Renal cortex interstitium (tissue), 15 donors: ENCODE data around the gene PAK2. TPM values are rescaled to one million over a fixed set of nuclear protein-coding genes. Genes with fewer than 3 reads are reported as not detected.
A peak's percentile ranks its signal among the peaks of the same experiment; 100 is the strongest.

ENCODE experiments used
- DNase-seq, 11 donors: peaks; one replicate each; pipeline ENCODE4 v3.0.0-alpha.2; 2013; ENCODE audit warnings: low read depth in 9 of 11, low spot score in 4 of 11; ENCODE audit errors: extremely low read depth in 1 of 11
- long read RNA-seq, 16 experiments: transcript quantifications; one replicate each; lab custom pipeline, GENCODE V29; 2026
- polyA plus RNA-seq, 3 donors: library from polyadenylated mRNA; unstranded; fragments of 120-200 nt; gene quantifications; one replicate each; pipeline ENCODE4 v1.2.1, GENCODE V29; 2013; ENCODE audit not compliant: insufficient read length in 3 of 3

Gene PAK2
- polyA plus RNA-seq, result 10 to 100 TPM; 60.8 to 88.7 (median 82.6) TPM
- long read RNA-seq, donor 1, full-length matches to known transcripts, result 5 of 16 reads
- long read RNA-seq, donor 1, partial matches to known transcripts, result 11 of 16 reads
- long read RNA-seq, donor 1, other reads (novel, unspliced or antisense), result 0 of 16 reads
- long read RNA-seq, donor 2, full-length matches to known transcripts, result 4 of 24 reads
- long read RNA-seq, donor 2, partial matches to known transcripts, result 20 of 24 reads
- long read RNA-seq, donor 2, other reads (novel, unspliced or antisense), result 0 of 24 reads
- long read RNA-seq, donor 3, full-length matches to known transcripts, result 10 of 29 reads
- long read RNA-seq, donor 3, partial matches to known transcripts, result 19 of 29 reads
- long read RNA-seq, donor 3, other reads (novel, unspliced or antisense), result 0 of 29 reads
- long read RNA-seq, donor 4, full-length matches to known transcripts, result 6 of 6 reads
- long read RNA-seq, donor 4, partial matches to known transcripts, result 0 of 6 reads
- long read RNA-seq, donor 4, other reads (novel, unspliced or antisense), result 0 of 6 reads
- long read RNA-seq, donor 5, result 0 reads
- long read RNA-seq, donor 6, full-length matches to known transcripts, result 7 of 14 reads
- long read RNA-seq, donor 6, partial matches to known transcripts, result 7 of 14 reads
- long read RNA-seq, donor 6, other reads (novel, unspliced or antisense), result 0 of 14 reads
- long read RNA-seq, donor 7, full-length matches to known transcripts, result 3 of 15 reads
- long read RNA-seq, donor 7, partial matches to known transcripts, result 12 of 15 reads
- long read RNA-seq, donor 7, other reads (novel, unspliced or antisense), result 0 of 15 reads
- long read RNA-seq, donor 8, result 0 reads
- long read RNA-seq, donor 9, full-length matches to known transcripts, result 12 of 26 reads
- long read RNA-seq, donor 9, partial matches to known transcripts, result 14 of 26 reads
- long read RNA-seq, donor 9, other reads (novel, unspliced or antisense), result 0 of 26 reads
- long read RNA-seq, donor 10, full-length matches to known transcripts, result 7 of 7 reads
- long read RNA-seq, donor 10, partial matches to known transcripts, result 0 of 7 reads
- long read RNA-seq, donor 10, other reads (novel, unspliced or antisense), result 0 of 7 reads
- long read RNA-seq, donor 11, full-length matches to known transcripts, result 6 of 24 reads
- long read RNA-seq, donor 11, partial matches to known transcripts, result 18 of 24 reads
- long read RNA-seq, donor 11, other reads (novel, unspliced or antisense), result 0 of 24 reads
- long read RNA-seq, donor 12, full-length matches to known transcripts, result 1 of 1 reads
- long read RNA-seq, donor 12, partial matches to known transcripts, result 0 of 1 reads
- long read RNA-seq, donor 12, other reads (novel, unspliced or antisense), result 0 of 1 reads
- long read RNA-seq, donor 13, result 0 reads
- long read RNA-seq, donor 14, full-length matches to known transcripts, result 6 of 6 reads
- long read RNA-seq, donor 14, partial matches to known transcripts, result 0 of 6 reads
- long read RNA-seq, donor 14, other reads (novel, unspliced or antisense), result 0 of 6 reads
- long read RNA-seq, donor 15, full-length matches to known transcripts, result 3 of 3 reads
- long read RNA-seq, donor 15, partial matches to known transcripts, result 0 of 3 reads
- long read RNA-seq, donor 15, other reads (novel, unspliced or antisense), result 0 of 3 reads
- long read RNA-seq, donor 16, full-length matches to known transcripts, result 22 of 63 reads
- long read RNA-seq, donor 16, partial matches to known transcripts, result 41 of 63 reads
- long read RNA-seq, donor 16, other reads (novel, unspliced or antisense), result 0 of 63 reads

- peak in 10 of 11 donors; percentile 51 to 86 (median 70) for DNase-seq
Observed at GRCh38 chr3:196739671-196740480, at the start of gene PAK2. TSS of gene PAK2 (plus strand) at chr3:196739857. CDS start at chr3:196782647, 42,790 bp downstream.

- no peak for DNase-seq
Observed at GRCh38 chr3:196689941-196690660, 49.6 kb upstream of the PAK2 start.

- DNase-seq, result no peak
Observed at GRCh38 chr3:196691386-196691785, 48.3 kb upstream of the PAK2 start.

GRCh38 chr3:196694202-196694638, 45.4 kb upstream of the PAK2 start:
- DNase-seq, result no peak

GRCh38 chr3:196694941-196695848, 44.5 kb upstream of the PAK2 start:
- DNase-seq, result no peak

GRCh38 chr3:196695849-196696226, 43.8 kb upstream of the PAK2 start:
- no peak for DNase-seq

GRCh38 chr3:196697270-196697669, 42.4 kb upstream of the PAK2 start:
- no peak for DNase-seq

GRCh38 chr3:196699749-196700148, 39.9 kb upstream of the PAK2 start:
- no peak for DNase-seq

- DNase-seq, result no peak
Observed at GRCh38 chr3:196700801-196701200, 38.9 kb upstream of the PAK2 start.

- DNase-seq, result no peak
Observed at GRCh38 chr3:196706327-196706726, 33.3 kb upstream of the PAK2 start.

- DNase-seq, result no peak
Observed at GRCh38 chr3:196706731-196707130, 32.9 kb upstream of the PAK2 start.

GRCh38 chr3:196707566-196707965, 32.1 kb upstream of the PAK2 start:
- no peak for DNase-seq

GRCh38 chr3:196708467-196708866, 31.2 kb upstream of the PAK2 start:
- no peak for DNase-seq

- DNase-seq, result peak; percentile 75 to 89 (median 84)
Observed at GRCh38 chr3:196711838-196712513, 27.7 kb upstream of the PAK2 start, which contains the start of the genes CEP19 and PIGX. TSS of gene CEP19 (minus strand) at chr3:196712250. CDS start at chr3:196708657, 3,593 bp downstream. TSS of gene PIGX (plus strand) at chr3:196712377.
